Activated CD4-positive, alpha-beta T cell treated with anti-CD3 and anti-CD28 coated beads for 48 hours (primary cell): ENCODE results near the gene UBE3D.
"Not testable (repeated sequence)": the region's sequence is repeated elsewhere in the genome, so short reads cannot be mapped to it uniquely, and the experiment has no call there.

Experiments
- DNase-seq: peaks from one replicate; pipeline ENCODE4 v3.0.0-alpha.2; 2020

Gene UBE3D

GRCh38 chr6:82971877-82972460 lies 93.7 kb downstream of the UBE3D start:
- no peak for DNase-seq

- no peak for DNase-seq
Measured at GRCh38 chr6:82970839-82971238, 94.8 kb downstream of the UBE3D start.

- DNase-seq = no peak
Measured at GRCh38 chr6:82968708-82969107, 96.9 kb downstream of the UBE3D start.

- DNase-seq = no peak
Measured at GRCh38 chr6:82963191-82963925, 102.3 kb downstream of the UBE3D start.

GRCh38 chr6:82959385-82959941 lies 106.2 kb downstream of the UBE3D start:
- no peak for DNase-seq

GRCh38 chr6:82958551-82958950 lies 107.1 kb downstream of the UBE3D start:
- DNase-seq = no peak

GRCh38 chr6:82957868-82958245 lies 107.8 kb downstream of the UBE3D start:
- no peak for DNase-seq

GRCh38 chr6:82957171-82957867 lies 108.3 kb downstream of the UBE3D start:
- no peak for DNase-seq

GRCh38 chr6:82955841-82956240 lies 109.8 kb downstream of the UBE3D start:
- no peak for DNase-seq

GRCh38 chr6:82954937-82955577 lies 110.6 kb downstream of the UBE3D start:
- no peak for DNase-seq

- no peak for DNase-seq
Measured at GRCh38 chr6:82954356-82954755, 111.3 kb downstream of the UBE3D start.

GRCh38 chr6:82953871-82954270 lies 111.8 kb downstream of the UBE3D start:
- no peak for DNase-seq

- no peak for DNase-seq
Measured at GRCh38 chr6:82951935-82952334, 113.7 kb downstream of the UBE3D start.

GRCh38 chr6:82951389-82951788 lies 114.3 kb downstream of the UBE3D start:
- no peak for DNase-seq

- DNase-seq = not testable (repeated sequence)
Measured at GRCh38 chr6:82930915-82931314, 134.7 kb downstream of the UBE3D start.

- DNase-seq = no peak
Measured at GRCh38 chr6:82924799-82925535, 140.7 kb downstream of the UBE3D start.

GRCh38 chr6:82921258-82921657 lies 144.4 kb downstream of the UBE3D start:
- no peak for DNase-seq

GRCh38 chr6:82917346-82918064 lies 148.1 kb downstream of the UBE3D start:
- DNase-seq = no peak

GRCh38 chr6:82915666-82916065 lies 150.0 kb downstream of the UBE3D start:
- DNase-seq = no peak

- DNase-seq = no peak
Measured at GRCh38 chr6:82914511-82914910, 151.1 kb downstream of the UBE3D start.

GRCh38 chr6:82910820-82911219 lies 154.8 kb downstream of the UBE3D start:
- no peak for DNase-seq

- no peak for DNase-seq
Measured at GRCh38 chr6:82910395-82910794, 155.2 kb downstream of the UBE3D start.
